ENCODE measurements around the gene ELP4.
"Not testable (repeated sequence)": the region's sequence is repeated elsewhere in the genome, so short reads cannot be mapped to it uniquely, and the experiment has no call there.

Gene ELP4

GRCh38 chr11:31649129-31649966, 139.8 kb downstream of the ELP4 start:
- DNase-seq: no peak

GRCh38 chr11:31651208-31651607, 141.6 kb downstream of the ELP4 start:
- no peak for DNase-seq

- DNase-seq: no peak
These were observed 142.3 kb downstream of the ELP4 start for GRCh38 chr11:31651822-31652221.

GRCh38 chr11:31652528-31652927, 143.0 kb downstream of the ELP4 start:
- no peak for DNase-seq

- DNase-seq: no peak
These were observed 145.9 kb downstream of the ELP4 start for GRCh38 chr11:31655483-31655882.

- no peak for DNase-seq
These were observed 146.5 kb downstream of the ELP4 start for GRCh38 chr11:31656051-31656450.

- no peak for DNase-seq
These were observed 147.5 kb downstream of the ELP4 start for GRCh38 chr11:31657091-31657490.

- no peak for DNase-seq
These were observed 154.6 kb downstream of the ELP4 start for GRCh38 chr11:31664129-31664528.

- DNase-seq: no peak
These were observed 155.4 kb downstream of the ELP4 start for GRCh38 chr11:31664954-31665353.

- no peak for DNase-seq
These were observed 162.1 kb downstream of the ELP4 start for GRCh38 chr11:31671681-31672080.

GRCh38 chr11:31673108-31673507, 163.5 kb downstream of the ELP4 start:
- not testable (repeated sequence) for DNase-seq

GRCh38 chr11:31676280-31676982, 166.9 kb downstream of the ELP4 start:
- no peak for DNase-seq

- DNase-seq: no peak
These were observed 171.2 kb downstream of the ELP4 start for GRCh38 chr11:31680770-31681169.

- DNase-seq: no peak
These were observed 177.7 kb downstream of the ELP4 start for GRCh38 chr11:31687256-31687655.

GRCh38 chr11:31687861-31688260, 178.3 kb downstream of the ELP4 start:
- peak; percentile 85 for DNase-seq

GRCh38 chr11:31689559-31689958, 180.0 kb downstream of the ELP4 start:
- DNase-seq: peak; percentile 65

- peak; percentile 93 for DNase-seq
These were observed 180.5 kb downstream of the ELP4 start for GRCh38 chr11:31690041-31690440.

GRCh38 chr11:31690516-31690915, 180.9 kb downstream of the ELP4 start:
- DNase-seq: no peak

- DNase-seq: no peak
These were observed 182.9 kb downstream of the ELP4 start for GRCh38 chr11:31692466-31692865.

GRCh38 chr11:31697049-31697448, 187.5 kb downstream of the ELP4 start:
- DNase-seq: not testable (repeated sequence)

GRCh38 chr11:31699066-31699465, 189.5 kb downstream of the ELP4 start:
- DNase-seq: no peak

- no peak for DNase-seq
These were observed 193.4 kb downstream of the ELP4 start for GRCh38 chr11:31702966-31703365.

- no peak for DNase-seq
These were observed 196.8 kb downstream of the ELP4 start for GRCh38 chr11:31706357-31706756.

- no peak for DNase-seq
These were observed 201.6 kb downstream of the ELP4 start for GRCh38 chr11:31711137-31711536.

All from NCI-H1694 treated with DMSO at 0.1 percent for 48 hours (cell line).